GDM1 (cell line): ENCODE measurements around the gene BANF1.
"Not testable (repeated sequence)": the region's sequence is repeated elsewhere in the genome, so short reads cannot be mapped to it uniquely, and the experiment has no call there.

Experiments used
- DNase-seq: peaks from one replicate; lab custom pipeline; 2025; lab: John Stamatoyannopoulos, UW

Gene BANF1

DNA sequence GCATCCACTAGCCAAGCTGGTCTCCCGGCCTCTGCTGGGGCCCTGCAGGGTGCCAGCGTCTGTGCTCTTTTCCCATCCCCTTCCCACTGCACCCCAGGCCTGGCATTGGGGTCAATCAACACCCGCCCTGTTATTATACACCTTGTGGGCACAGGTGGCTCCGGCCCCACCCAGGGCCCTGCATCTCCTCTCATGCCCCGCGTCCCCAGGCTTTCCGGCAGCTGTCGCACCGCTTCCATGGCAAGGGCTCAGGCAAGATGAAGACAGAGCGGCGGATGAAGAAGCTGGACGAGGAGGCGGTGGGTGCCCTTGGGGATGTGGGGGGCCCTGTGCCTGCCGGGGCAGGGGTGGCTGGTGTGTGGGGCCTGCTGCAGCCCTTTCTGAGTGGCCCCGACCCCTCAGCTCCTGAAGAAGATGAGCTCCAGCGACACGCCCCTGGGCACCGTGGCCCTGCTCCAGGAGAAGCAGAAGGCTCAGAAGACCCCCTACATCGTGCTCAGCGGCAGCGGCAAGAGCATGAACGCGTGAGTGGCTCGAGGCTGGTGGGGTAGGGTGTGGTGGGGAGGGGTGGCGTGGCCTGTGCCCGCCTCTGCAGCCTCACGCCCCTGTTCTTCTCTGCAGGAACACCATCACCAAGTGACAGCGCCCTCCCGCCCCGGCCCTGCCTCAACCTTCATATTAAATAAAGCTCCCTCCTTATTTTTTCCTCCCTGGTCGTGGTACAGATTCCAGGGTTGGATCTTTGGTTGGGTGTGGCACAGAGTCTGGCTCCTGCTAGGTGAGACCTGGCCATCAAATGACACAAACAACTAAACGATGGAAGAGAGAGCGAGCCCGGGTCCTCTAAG is 23.7 kb upstream of the BANF1 start:
- DNase-seq = no peak

DNA sequence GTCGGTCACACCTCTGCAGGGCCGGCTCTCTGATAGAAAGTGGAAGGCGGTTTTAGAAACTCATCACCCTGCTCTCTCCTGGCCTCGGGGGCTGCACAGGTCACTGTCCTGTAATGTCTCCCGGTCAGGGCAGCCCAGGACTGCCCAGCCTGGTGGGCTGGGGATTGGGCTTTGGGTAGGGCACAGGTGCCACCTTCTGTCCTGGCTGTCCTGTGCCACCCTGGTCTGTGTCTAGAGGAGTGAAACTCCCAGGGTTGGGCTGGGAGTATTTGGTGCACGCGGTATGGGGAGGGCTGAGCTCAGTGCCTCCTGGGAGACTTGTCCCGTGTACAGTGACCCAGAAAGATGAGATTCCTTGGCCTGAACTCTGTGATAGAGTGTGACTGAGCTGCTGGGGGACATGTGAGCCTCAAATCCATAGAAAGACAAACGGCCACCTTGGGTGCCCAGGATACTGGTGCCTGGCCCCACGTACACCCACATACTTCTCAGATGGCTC is 23.0 kb upstream of the BANF1 start:
- DNase-seq = no peak

DNA sequence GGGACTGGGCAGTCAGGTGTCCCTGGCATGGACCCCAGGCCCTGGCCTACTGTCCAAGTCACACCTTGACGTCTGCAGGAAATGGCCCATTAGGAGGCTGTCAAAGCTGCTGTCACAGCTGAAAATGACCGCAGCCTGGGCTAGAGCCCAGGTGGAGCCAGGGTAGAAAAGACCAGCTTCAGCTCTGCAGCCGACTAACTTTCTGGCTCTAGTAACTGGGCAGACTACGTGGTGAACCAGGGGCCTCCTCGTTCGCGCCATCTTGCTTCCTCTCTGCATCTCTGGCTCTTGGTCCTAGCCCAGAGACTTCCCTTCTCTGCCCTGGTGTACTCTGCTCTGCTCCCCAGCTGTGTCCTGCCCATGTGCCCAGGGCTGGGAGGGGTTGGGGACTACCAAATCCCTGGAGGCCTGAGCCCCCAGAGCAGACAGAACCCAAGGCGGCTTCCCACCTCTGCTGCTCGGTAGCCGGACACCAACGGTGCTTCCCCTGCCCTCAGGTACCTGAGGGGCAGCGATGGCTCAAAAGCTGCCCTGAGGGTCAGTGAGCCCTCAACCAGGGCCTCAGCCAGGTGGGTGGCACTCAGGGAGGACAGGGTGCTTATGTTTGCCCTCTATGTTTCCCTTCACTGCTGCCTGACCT is 21.1 kb upstream of the BANF1 start:
- DNase-seq = no peak

DNA sequence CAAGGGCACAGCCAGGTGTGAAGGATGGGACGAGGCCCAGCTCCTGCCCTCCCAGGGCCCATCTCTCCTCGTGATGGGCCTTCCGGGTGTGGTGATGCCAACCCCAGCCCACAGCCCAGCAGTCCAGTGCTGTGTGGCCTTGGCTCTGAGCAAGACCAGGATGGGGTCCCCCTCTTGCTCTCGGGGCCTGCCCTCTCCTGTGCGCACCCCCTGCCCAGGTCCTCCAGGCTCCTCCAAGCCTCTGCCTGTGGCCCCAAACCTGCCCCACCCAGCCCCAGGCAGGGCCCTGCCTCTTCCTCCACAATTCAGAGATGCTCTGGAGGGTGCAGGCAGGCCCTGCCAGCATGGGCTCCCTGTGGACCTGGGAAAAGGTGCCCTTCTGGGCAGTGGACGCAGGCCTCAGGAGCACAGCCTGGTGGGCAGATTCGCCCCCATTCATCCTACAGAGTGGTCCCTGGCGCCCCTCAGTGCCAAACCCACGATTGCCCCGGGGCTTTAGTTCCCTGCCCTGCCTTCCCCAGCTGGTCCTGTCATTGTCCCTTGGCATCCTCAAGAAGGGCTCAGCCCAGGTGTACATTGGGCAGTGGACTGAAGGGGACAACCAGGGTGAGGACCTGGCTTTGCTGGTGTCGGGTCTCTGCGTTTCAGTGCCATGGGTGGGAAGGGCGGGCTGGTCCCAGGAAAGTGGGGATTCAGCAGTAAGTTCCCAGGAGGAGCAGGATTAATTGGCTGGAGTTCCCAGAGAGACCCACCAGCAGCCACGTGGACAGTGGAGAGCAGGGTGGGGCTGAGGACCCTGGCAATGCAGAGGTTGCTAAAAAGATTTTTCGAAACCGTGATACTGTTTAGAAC is 20.1 kb upstream of the BANF1 start:
- DNase-seq = no peak

DNA sequence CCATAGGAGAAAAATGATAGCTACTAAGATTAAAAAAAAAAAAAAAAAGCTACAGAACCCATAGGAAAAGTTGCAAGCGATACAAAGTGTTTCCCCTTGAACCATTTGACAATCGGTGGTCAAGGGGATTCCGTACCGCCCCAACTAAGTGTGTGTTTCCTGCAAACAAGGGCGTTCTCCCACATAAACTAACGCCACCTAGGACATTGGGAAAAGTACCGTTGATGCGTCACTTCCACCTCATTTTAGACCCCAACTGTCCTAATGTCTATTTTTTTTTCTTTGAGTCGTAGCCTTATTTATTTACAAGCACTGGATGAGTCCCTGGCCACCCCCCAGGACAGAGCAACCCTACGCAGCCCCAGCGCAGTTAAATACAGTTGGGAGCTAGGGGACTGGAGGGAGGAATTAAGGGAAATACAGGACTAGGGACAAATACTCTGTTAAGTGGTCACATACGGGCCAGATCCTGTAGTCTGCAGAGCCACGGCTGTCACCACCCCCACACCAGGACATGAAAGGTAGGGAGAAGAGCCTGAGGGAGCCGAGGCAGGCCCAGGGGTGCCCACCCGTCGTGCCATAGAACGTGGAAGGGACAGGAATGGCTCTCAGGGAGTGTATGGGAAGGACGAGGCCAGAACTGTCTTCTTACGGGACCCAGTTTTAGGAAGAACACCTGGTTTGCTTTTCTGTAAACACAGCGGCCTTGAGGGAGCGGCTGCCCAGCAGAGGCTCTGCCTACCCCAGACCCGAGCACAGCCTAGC is 19.3 kb upstream of the BANF1 start:
- DNase-seq = no peak

DNA sequence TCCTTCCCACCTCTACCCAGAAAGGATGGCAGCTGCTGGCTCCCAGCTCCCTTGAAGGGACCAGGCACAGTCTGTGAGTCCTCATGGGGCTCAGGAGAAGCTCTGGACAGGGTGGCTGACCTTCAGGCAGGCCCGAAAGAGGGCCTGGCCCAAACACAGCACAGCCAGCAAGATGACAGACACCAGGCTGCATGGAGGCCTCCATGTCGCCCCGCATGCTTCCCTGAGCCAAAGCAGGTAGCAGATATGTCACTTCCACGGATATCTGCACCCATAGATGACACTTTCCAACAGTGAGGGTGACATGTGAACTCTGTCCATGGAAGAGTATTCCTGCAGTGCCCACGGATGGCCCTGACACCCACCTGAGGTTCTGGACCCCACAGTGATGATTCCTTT is 18.7 kb upstream of the BANF1 start:
- DNase-seq = no peak

DNA sequence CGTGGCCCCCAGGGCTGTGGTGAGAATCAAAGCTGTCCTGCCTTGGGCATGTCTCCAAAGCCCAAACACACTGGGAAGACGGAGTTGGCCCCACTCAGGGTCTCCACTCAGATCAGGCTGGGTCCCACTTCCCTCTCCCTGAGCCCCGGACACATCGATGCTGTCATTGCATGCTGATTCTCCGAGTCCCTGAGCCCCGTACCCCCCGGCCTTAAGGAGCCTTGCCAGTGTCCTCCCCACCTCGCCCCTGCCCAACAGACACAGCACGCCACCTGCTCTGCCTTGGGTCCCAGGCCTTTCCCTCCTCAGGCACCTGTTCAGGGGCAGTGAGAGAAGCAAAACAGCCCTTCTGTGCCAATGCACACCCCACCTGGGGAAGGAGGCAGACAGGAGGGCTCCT is 15.0 kb upstream of the BANF1 start:
- no peak for DNase-seq

DNA sequence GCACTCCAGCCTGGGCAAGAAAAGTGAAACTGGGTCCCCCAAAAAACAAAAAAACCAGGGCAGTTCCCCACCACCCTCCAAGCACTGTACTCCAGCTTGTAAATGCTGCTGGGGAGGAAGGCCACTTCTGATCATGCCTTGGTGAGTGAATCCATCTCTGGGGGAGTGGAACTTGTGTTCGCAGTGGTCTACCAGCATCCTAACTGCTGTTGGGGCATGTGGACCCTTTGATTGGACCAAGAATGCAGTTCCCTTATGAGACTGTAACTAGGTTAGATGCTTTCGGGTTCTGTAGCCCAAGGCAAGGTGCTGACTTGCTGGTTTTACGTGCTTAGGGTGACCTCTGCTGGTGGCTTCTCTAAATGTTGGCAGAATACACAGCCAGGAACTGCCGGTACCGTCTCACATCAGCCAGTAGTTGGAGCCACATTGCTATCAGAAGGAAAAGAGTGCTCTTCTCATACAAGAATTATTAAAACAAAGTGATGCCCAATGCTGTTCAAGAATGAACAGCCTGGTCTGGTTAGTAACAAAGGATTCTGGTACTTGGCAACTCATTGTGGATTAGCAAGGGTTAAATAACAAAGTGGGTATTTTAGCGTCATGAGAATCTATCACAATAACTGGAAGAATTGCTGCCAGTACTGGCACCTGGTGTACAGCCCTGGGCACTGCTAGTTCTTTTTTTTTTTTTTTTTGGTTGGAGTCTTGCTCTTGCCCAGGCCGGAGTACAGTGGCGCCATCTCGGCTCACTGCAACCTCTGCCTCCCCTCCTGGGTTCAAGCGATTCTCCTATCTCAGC is 13.3 kb upstream of the BANF1 start:
- peak; percentile 89 for DNase-seq

DNA sequence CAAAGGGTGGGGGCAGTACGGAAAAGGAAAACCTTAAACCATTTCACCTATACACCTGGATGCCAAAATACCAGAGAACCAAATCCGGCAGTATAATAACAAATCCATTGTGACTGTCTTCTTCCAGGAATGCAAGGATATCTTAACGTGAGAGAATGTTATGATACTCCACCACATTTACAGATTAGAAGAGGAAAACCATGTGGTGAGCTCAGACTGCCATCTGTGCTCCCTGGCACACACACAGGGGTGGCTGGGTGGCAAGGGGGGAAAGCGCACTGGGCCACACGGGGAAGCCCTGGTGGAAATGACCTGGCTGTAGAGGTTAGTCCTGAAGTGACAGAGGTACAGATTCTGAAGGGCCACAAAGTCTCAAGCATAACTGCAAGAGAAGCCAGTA is 10.2 kb upstream of the BANF1 start:
- no peak for DNase-seq

DNA sequence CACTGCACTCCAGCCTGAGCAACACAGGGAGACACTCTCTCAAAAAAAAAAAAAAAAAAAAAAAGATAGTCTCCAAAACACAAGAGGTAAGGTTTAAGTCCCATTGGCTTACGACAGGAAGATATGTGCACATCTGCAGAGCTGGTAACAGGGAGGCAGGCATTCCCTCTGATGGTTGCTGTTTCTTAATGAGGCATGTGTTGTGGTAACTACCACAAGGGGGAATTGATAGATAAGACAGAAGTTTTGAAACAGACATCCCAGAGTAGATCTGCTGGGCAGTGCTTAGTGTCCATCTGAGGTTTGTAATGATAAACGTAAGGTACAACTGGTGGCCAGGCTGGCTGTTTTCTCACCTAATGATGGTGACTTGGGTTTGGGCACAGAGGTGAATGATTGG is 5.0 kb upstream of the BANF1 start:
- DNase-seq = no peak

DNA sequence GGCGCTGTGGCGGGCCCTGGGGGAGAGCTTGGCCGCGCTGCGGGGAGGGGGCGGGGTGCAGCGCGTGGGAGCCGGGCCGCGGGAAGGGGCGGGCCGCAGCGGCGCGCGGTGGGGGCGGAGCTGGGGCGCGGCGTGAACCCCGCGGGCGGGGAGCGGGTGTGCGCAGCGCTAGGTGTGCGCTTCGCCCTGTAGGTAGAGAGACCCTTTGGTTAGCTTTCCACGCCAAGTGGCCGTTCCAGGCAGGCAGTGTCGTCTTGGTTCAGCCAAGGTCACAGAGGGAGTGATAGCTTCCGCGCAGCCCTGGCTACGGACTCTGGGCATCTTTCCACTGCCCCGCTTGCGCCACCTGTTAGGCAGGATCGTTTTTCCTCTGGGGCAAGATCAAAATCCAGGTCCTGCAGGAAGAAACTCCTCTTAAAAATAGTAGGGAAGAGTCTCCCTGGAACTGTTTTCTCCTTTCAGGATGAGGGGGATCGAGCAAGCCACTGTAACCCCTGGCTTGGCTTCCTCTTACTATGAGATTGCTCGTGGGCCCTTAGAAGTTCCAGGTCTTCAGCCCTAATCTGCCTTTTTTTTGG is 434 bp downstream of the BANF1 start:
- DNase-seq = no peak

DNA sequence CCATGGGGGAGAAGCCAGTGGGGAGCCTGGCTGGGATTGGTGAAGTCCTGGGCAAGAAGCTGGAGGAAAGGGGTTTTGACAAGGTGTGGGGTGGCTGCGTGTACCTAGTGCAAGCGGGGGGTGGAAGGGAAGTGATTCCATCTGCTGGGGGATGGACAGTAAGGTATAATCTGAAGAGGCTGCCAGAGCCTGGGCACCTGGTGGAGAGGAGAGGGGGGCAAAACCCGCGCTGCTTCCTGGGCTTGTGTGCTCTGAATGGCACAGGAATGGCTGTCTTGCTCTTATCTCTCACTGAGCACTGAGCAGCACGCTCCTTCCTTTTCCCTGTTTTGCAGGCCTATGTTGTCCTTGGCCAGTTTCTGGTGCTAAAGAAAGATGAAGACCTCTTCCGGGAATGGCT is 988 bp downstream of the BANF1 start:
- DNase-seq = no peak

DNA sequence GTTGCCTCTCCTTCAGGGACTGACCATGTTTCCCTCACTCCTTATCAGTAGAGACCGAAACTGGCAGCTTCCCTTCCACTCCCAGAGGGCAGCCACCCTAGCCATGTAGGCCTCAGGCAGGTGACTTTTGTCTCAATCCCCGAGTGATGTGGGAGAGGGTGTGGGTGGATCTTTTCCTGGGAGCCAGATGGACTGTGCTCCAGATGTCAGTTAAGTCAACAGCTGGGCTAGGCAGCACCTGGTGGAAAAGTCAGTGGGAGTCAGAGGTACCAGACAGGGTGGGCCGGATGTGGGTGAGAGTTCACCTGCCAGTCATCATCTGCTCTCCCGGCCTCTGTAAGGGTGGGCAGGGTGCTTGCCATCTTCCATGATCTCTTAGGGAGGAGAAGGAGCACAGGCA is 1.9 kb downstream of the BANF1 start:
- no peak for DNase-seq

DNA sequence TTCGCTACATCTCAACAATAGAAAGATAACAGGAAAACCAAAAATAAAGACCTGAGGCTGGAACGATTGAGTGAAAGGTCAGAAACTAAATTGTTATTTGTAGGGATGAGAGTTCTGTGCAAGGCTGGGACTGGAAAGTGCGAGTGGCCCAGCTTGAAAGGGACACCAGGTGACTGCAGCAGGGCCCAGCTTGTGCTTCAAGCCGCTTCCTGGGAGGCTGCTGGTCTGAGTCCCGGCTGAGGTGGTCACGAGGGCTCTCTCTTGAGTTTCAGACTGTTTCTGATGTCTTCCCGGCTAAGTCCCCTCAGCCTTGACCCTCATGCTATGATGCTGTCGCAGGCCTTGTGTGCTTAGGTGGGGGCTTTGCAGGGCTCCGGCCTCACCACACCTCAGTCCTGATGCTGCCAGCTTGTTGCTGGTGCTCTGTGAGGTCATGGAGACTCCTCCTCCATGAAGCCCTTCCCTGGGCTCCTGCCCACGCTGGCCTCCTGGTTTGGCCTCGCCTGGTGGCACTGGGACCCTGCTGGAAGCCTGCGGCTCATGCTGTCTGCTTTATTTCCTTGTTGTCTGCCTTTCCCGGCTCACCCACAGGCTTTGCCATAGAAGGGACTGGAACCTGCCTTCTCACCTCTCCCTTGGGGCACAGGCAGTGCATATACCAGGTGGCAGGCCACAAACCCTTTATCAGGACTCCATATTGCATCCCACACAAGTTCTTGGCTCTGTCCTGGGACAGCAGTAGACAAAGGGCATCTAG is 4.0 kb downstream of the BANF1 start:
- no peak for DNase-seq

DNA sequence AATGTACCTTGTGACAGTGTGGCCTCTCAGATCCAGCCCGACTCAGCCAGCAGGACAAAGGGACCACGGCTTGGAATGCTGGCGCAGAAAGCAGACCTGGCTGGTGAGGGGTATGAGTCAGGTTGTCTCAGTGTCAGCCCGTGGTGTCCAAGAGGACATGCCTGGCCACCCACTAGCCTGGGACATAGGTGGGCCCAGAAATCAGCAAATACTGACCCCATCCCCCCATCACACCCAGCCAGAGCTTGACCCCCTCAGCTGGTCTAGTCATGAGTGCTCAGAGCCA is 4.5 kb downstream of the BANF1 start:
- DNase-seq = no peak

DNA sequence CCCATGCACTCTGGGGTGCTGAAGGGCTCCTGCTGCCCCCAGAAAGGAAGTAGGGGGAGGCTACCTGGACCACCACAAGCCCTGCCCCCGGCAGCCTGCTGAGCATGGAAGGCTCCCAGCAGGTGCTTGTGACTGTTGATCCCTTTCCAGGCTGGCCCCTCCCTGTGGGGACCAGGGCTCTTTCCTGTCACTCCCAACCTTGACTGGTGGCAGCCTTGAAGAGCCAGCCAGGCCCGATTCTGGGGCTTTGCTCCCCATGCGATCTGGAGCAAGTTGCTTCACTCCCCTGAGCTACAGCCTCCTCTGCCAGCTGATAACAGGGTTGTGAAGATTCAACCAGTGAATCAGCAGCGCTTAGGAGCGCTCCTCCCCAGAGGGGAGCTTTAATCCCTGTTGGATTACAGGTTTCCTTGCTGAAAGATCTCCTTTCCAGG is 4.9 kb downstream of the BANF1 start:
- no peak for DNase-seq

DNA sequence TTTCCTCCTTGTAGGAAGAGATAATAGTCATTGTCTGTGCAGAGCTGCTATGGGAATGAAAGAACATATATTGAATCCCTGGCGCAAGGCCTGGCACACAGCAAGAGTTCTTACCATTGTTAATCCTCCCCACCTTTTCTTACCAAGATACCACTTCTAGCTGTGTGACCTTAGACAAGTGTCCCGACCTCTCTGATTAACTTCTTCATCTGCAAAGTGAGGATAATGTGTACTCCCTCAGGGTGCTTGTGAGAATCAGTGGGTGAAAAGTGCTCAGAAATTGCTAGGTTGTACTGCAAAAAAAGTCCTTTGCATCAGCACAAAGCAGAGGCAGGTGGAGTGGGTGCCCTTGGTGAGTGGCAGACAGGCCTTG is 5.8 kb downstream of the BANF1 start:
- DNase-seq = no peak

DNA sequence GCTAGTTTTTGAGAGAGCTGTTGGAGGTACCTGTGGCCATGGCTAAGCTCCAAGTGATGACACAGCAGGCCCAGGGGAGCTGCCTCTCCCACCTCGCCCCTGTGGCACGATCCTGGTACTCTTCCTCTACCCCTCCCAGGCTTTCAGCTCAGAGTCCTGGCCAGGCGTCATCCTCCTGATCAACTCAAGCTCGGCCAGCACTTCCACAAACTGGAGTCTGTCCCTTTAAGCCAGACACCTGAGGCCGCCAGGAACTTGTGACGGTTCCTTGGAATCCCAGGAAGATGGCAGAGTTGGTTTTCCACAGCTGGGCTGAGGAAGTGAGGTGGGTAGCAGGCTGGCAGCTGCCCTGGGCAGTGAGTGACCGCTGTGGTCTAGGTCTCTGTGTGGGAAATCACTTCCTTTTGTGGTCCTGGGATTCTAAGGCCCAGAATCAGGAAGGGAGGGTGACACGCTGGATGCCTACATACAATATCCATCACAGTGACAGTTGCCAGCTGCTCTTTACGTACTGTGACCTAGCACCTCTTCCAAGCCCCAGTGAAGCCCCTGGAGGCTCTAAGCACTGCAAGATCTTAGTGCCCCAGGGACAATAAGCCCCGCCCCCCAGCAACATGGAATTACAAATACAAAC is 6.3 kb downstream of the BANF1 start:
- no peak for DNase-seq

DNA sequence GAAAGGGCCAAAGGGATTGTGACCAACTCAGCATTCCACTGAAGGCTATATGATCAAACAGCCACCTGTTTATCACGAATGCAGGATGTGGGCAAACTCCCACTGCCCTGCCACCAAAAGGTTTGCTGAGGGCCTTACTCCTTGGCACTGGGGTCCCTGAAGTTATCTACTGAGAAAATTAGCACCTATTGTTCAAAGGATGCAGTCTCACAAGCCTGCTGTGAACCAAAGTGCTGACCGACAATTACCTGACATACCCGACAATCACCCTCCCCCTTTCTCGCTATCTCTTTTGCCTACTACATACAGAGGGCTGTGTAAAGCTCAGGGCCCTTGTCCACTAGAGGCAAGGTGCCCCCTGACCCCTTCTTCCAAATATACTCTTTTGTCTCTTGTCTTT is 7.7 kb downstream of the BANF1 start:
- not testable (repeated sequence) for DNase-seq
